Hepatocyte (in vitro differentiated cells): Measurements from ENCODE around the gene BRCA1.

Source experiments
- CTCF ChIP-seq: fragments of 200-600 bp; sonication (generic); IDR thresholded peaks from 2 replicates; pipeline ENCODE4 v1.5.1; 2016; ENCODE audit warnings: antibody characterized with exemption, mild to moderate bottlenecking; ENCODE audit not compliant: poor library complexity
- EZH2 ChIP-seq: fragments of 200-600 bp; sonication (generic); IDR thresholded peaks from 2 replicates; pipeline ENCODE4 v1.6.1; 2016; ENCODE audit warnings: antibody characterized with exemption, mild to moderate bottlenecking, borderline replicate concordance

- peak; percentile 86 for TF ChIP-seq CTCF
- no peak for TF ChIP-seq EZH2
Measured at GRCh38 chr17:43024407-43025289, 100.5 kb downstream of the BRCA1 start, which contains the start of gene RND2.
